NCI-H526 (cell line): ENCODE data around the gene GCK.
"Not testable (repeated sequence)": the region's sequence is repeated elsewhere in the genome, so short reads cannot be mapped to it uniquely, and the experiment has no call there.

Experiments used
- DNase-seq, 2 experiments: peaks; one replicate each; lab custom pipeline; 2025; lab: John Stamatoyannopoulos, UW

GCK gene

GRCh38 chr7:44201813-44202212 is 12.6 kb upstream of the GCK start:
- peak in 1 of 2 experiments; percentile 15 for DNase-seq

- DNase-seq = peak; percentile 94 to 98
Measured at GRCh38 chr7:44200699-44201461, 11.6 kb upstream of the GCK start, which contains the start of gene YKT6. Gene YKT6 (plus strand): TSS chr7:44200978. CDS start chr7:44201136, 158 bp downstream.

- not testable (repeated sequence) for DNase-seq
Measured at GRCh38 chr7:44200163-44200562, 10.9 kb upstream of the GCK start.

DNA sequence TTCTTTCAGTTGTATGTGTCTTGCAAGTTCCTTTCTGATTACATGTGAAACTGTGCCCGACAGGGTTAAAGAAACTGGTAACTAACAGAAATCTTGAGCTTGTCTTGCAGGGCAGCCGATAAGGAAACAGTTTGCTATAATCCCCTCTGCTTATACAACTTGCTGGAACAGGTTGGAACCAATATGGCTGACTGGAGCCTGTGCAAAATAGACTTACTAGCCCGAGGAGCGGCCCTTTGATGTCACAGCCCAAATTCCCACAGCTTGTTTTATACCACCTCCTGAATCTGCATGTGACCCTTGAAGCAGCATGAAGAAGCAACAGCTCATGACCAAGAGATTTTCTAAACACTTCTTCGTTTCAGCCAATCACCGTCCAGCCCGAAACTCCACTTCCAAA is 8.2 kb upstream of the GCK start:
- no peak for DNase-seq

GRCh38 chr7:44196450-44196872 is 7.2 kb upstream of the GCK start:
- peak; percentile 23 to 75 for DNase-seq

- no peak for DNase-seq
Measured at GRCh38 chr7:44195889-44196288, 6.7 kb upstream of the GCK start.

DNA sequence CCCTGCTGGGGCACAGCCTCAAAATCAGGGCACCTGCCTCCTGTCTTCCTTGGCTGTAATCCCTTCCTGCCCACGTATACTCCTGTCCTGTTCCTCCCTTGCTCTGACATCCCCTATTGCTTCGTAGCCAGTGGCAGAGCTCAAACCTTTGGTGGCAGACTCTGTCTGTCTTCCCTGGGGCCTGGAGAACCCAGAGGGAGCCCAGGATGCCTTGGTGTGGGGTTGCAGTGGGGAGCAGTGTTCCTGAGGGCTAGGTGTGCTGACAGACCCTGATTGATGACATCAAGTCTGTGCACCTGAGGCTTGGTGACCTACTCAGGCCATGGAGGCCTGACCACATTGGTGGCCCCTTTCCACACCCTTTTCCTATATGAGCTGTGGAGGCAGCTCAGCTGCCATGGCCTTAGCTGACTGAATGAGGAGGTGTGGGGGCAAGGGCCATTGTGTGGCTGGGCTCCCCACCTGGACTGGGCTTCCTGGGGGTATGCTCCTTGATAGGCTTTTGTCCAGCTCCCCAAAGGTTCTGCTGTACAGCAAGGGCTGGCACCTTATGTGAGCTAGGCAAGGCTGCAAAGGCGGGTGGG is 5.4 kb upstream of the GCK start:
- no peak for DNase-seq

GRCh38 chr7:44194069-44194468 is 4.8 kb upstream of the GCK start:
- DNase-seq = no peak

DNA sequence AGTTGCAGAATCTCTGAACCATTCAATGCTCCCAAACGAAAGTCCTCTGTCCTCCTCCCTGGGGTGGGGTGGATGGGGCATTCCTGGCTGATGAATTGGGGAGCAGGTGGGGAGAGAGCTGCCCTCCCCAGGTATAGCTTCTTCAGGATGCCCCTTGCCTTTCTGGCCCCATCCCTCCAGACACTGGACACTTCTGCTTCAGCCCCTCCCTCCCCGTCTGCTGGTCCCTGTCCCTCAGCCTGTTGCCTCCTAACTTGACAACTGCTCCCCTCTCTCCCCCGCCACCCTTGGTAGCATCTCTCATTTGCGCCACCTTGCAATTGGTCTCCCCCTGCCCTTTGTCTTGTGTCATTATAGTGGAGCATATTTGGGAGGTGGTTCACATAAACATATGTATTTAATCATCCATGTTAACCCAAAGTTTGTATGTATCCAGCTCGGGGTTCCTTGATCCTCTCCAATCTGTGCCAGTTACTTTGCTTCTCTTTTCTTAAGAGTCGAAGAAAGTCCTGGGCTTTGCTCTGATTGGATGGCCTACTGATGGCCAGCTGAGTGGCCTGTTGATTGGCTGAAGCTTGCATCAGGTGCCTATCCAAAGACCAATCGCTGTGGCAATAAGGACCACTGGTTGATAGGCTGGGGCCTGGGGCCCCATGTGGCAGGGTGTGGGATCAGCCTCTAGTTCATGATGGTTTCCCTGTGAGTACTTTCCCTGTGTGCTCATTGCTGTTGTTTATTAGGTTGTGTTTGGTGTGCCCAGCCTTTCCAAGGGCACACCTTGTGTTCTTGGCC is 4.0 kb upstream of the GCK start:
- DNase-seq = no peak

DNA sequence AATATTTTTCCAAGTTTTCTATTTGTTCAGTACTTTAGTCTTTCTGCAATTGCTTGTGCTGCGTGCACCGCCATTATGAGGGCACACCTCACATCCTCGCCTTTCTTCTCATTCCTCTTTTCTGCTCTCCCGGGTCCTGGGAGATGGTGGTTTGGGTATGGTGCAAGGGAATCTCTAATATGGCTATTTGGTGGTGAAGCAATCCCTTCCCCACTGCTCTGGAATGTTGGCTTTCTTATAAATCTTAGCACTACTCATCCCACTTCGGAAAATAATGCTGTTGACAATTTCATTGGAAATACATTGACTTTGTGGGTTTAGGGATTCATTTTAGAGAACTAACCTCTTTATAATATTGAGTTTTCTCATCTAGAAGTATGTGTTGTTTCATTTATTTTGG is 1.9 kb upstream of the GCK start:
- no peak for DNase-seq

- no peak for DNase-seq
Measured at GRCh38 chr7:44189993-44190872, 994 bp upstream of the GCK start.

DNA sequence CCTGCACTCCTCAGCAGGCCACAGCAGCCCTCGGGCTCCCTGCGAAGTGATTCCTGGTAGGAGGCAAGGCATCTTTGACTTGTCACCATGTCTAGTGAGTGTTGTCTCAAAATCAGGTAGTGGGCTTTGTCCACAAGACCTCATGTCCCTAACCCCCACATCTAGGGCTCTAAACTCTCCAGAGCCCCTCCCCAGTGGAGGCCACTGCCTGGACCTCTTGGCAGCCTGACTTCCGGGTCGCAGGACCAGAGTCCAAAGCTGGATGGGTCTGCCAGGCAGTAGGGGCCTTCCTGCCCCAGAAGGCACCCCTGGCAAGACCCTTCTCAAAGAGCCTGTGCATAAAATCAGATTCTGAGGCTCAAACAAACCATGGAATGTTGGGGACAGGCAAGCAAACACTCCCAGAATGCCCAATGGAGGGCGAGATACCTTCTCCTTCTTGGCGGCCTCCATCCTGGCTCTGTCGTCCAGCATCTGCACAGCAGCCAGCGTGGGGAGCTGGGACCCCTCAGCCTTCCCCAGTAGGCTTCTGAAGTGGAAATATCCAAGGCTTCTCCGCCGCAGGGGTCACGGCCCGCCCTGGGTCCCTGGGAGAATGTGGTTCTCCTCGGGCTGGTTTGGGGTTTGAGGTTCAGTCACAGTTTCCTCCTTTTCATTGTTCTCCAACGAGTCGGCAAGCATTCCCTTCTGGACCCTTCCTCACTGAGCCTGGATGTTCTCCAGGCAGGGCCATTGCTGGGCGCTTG is 586 bp downstream of the GCK start:
- no peak for DNase-seq

GRCh38 chr7:44187636-44188416 is 1.4 kb downstream of the GCK start:
- no peak for DNase-seq

DNA sequence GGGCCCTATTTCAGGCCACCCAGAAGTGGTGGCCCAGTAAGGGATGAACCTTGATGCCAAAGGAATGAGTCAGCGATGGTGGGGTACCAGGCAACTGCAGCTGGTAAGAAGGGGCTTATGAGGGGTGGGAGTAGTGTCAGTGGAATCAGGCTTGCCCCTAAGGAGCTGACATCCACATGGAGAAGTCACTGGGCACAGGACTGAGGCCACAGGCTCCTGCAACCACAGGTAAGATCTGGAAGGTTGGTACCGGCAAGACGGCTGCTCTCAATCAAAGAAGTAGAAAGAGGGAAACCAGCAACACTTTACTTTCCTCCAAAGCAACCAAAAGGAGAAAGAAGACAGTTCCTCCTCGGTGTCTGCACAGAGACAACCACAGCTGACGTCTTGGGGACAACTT is 2.5 kb downstream of the GCK start:
- DNase-seq = no peak

DNA sequence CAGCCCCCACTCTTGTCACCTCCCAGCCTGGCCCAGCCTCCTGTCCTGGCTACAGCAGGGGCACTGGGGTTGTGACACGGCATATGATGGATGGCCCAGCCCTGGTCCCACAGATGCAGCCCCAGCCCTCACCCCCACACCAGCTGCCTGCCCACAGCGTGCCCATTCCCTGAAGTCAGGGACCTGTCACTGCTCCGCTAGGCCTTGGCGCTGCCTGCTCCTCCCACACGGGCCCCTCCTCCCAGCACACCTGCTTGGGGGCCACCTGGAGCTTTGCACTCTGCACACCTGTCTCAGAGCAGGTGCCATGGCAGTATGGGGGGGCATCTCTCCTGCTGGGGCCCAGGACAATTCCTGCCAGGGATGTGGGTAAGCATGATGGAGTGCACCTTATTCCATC is 3.5 kb downstream of the GCK start:
- DNase-seq = no peak

GRCh38 chr7:44184873-44185446 is 4.3 kb downstream of the GCK start:
- DNase-seq = no peak

GRCh38 chr7:44184206-44184872 is 4.9 kb downstream of the GCK start:
- no peak for DNase-seq

DNA sequence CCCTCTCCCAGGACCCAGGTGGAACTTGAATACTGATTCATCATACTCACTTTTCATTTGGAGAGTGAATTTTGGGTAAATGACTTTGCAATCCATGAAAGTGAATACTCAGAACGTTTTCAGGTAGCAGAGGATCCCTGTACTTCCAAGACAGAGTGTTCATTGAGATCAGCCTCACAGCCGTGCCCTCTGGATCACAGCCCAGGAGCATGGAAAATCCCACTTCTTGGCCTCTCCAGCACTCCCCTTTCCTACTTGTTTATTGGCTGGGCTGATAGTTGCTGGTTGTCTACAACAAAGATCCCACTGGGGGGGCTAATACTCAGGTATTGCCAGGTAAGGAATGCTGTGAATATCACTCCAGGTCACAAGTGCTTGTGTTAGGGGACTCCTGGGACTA is 5.9 kb downstream of the GCK start:
- DNase-seq = no peak

- DNase-seq = no peak
Measured at GRCh38 chr7:44182827-44183226, 6.4 kb downstream of the GCK start.
